Nucleus accumbens (tissue), 56 donors: ENCODE measurements around the gene PRDX3.
"Not testable (repeated sequence)": the region's sequence is repeated elsewhere in the genome, so short reads cannot be mapped to it uniquely, and the experiment has no call there.

Experiments
- DNase-seq, 56 donors: peaks; one replicate each; lab custom pipeline; 2025; lab: John Stamatoyannopoulos, UW

PRDX3 gene

GRCh38 chr10:119166118-119166500 is 12.5 kb downstream of the PRDX3 start:
- no peak for DNase-seq

- peak in 55 of 56 donors; percentile 23 to 95 (median 83) for DNase-seq
Measured at GRCh38 chr10:119165171-119166117, 13.2 kb downstream of the PRDX3 start, which contains the start of gene SFXN4. TSS of gene SFXN4 (minus strand) at chr10:119165714. CDS start at chr10:119165647, 67 bp downstream.

DNA sequence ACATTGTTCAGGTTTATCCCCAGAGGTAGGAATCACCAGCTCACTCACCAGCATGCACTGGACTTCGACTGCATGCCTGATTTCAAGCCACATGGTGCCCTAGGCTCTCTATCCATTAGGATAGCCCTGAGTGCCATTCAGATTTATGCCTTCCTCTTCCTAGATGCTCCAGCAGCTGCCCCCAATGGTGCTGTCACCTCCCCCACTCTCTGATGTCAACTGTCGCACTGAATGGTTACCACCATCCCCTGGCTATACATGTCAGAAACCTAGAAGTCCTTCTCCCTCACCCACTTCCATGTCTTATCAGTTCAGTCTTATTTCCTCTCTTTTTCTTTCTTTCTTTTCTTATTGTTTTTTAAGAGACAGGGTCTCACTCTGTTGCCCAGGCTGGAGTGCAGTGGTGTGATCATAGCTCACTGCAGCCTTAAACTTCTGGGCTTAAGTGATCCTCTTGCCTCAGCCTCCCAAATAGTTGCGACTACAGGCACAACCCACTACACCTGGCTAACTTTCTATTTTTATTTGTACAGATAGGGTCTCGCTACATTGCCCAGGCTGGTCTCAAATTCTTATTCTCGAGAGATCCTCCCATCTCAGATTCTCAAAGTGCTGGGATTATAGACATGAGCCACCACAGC is 16.0 kb downstream of the PRDX3 start:
- DNase-seq = no peak

- peak in 3 of 56 donors; percentile 7 to 11 (median 9) for DNase-seq
Measured at GRCh38 chr10:119161680-119162451, 16.7 kb downstream of the PRDX3 start.

DNA sequence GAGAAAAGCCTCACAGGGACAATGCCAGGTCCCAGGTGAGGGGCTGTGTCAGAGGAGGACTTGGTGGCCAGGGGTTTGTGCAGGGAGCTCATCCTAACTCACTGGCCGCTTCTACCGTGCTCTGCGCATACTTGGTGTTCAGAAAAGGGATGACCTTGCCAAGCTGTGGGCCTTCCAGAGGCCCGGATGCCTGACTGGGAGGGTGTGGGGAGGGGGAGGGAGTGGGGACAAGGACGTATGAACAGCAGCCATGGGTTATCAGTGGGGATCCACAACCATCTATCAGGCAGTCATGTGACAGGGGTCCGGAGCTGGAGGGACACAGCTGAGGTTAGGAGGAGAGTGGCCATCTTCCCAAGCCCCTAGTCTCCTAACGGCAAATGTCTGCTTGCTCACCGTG is 19.3 kb downstream of the PRDX3 start:
- no peak for DNase-seq

DNA sequence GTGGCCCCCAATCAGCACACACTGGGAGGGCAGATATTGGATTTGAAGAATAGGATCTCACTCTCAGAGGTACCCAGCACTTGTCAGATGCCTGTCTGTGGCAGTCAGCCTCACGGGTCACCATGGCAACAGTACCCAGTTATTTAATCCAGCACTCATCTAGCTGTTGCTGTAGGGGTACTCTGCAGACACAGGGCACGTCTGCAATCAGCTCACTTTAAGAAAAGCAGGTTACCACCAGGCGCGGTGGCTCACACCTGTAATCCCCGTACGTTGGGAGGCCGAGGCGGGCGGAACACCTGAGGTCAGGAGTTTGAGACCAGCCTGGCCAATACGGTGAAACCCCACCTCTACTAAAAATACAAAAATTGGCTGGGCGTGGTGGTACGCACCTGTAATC is 25.0 kb downstream of the PRDX3 start:
- DNase-seq = peak in 2 of 56 donors; percentile 9 to 11

DNA sequence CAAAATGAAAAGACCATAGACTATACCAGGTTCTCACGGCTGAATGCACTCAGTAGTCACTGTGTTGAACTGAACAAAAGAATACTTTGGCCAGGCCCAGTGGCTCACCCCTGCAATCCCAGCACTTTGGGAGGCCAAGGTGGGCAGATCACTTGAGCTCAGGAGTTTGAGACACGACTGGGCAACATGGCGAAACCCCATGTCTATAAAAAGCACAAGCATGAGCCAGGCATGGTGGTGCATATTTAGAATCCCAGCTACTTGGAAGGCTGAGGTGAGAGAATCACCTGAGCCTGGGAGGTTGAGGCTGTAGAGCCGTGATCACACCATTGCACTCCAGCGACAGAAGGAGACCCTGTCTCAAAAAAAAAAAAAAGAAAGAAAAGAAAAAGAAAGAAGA is 25.6 kb downstream of the PRDX3 start:
- DNase-seq = no peak

GRCh38 chr10:119151601-119152000 is 27.0 kb downstream of the PRDX3 start:
- DNase-seq = not testable (repeated sequence)

- no peak for DNase-seq
Measured at GRCh38 chr10:119149729-119150128, 28.9 kb downstream of the PRDX3 start.

GRCh38 chr10:119149157-119149556 is 29.5 kb downstream of the PRDX3 start:
- no peak for DNase-seq

GRCh38 chr10:119143657-119144056 is 35.0 kb downstream of the PRDX3 start:
- no peak for DNase-seq

DNA sequence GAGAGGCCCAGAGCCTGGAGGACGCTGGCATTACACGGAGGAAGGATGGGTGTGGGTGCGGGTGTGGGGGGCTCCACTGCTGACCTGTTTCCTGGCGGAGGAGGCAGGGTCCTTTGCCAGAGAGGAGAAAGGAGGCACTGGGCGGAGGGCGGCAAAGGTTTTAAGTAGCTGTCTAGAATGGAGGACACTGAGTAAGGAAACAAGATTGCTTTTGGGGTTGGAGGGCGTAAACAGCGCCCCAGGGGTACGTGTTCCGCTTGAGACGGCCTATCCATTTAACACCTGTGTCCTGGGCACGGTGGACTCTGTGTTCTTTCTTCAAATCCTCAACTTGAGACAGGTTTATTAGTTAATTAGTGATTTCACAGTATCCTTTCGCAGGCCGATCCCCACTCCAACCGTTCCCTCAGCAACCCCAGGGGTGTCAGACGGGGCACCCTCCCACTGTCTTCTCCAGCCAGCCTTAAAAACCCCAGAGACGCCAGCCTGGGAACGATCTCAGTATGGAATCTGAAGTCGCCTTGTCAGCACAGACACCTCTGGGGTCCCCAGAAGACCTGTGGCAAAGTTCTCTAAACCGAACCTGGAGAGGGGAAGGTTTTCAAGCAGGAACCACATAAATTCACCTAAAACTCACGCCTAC is 37.9 kb downstream of the PRDX3 start:
- DNase-seq = no peak

DNA sequence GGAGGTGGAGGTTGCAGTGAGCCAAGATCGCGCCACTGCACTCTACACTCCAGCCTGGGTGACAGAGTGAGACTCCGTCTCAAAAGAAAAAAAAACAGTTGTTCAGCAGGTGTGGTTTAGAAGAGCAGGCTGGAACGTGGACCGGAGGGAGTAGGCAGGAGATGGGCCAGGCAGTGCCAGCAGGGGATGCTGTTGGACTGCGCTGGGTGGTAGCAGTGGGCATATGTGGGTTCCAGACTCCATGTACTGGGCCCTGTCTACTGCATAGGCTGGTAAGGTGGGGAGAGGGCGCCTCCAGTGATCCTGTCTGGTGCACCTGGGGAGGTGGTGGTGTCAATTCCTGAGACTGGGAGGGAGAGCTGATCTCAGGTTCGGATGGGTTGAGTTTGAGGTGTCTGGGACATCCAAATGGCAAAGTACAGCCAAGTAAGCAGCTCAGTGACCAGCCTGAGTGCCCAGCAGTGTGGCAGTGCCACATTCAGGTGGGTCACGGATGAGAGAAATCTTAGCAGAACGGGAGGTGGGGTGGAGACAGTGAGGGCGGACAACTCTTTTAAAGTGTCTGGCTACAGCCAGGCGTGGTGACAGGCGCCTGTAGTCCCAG is 39.0 kb downstream of the PRDX3 start:
- peak in 8 of 56 donors; percentile 5 to 28 (median 11) for DNase-seq

DNA sequence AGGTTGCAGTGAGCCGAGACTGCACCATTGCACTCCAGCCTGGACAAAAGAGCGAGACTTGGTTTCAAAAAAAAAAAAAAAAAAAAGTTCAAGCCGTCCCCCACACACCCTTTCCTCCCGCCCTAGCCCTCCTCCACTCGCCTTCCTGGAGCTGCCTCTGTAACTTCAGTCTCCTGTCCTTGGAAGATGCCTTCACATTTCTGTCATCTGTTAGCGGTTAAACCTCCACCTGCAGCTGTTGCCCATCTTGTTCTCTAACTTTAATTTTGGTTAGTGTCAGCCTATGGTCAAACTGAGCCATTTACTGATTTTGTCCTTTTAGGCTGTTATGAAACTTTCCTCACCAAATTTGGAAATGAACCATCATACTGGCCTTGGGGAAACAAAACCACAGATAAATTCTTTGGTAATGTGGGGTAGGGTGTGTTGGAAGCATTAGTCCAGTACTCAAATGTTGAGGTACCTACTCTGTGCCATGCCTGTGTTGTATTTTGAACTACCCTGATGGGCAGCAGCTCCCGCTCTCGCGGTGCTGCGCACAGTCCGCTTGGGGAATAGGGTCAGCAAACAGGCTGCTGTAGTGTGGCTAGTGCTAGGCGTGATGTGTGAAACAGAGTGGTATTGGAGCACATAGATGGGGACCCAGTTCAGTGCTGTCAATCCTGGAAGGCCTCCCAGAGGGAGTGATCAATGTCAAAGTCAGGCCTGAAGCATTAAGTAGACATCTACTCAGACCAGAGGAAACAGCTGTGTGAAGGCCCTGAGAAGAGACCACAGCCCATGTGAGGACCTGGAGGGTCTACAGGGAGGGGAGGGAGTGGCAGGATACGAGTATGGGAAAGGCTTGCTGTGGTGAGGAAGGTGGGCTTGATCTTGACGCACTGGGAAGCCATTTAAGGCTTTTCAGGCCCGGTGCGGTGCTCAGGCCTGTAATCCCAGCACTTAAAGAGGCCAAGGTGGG is 40.0 kb downstream of the PRDX3 start:
- no peak for DNase-seq

GRCh38 chr10:119137878-119138277 is 40.7 kb downstream of the PRDX3 start:
- DNase-seq = not testable (repeated sequence)

DNA sequence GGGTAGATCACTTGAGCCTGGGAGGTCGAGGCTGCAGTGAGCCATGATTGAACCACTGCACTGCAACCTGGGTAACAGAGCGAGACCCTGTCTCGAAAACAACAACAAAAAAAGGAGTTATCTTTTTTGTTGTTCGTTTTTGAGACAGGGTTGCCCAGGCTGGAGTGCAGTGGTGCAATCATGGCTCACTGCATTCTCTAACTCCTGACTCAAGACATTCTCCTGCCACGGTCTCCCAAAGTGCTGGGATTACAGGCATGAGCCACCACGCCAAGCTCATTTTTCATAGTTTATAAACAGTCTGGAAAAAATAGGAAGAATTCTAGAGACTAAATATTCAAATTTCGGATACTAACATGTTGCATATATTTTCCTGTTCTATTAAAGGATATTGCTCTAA is 42.5 kb downstream of the PRDX3 start:
- DNase-seq = no peak

GRCh38 chr10:119135513-119135881 is 43.1 kb downstream of the PRDX3 start:
- no peak for DNase-seq

DNA sequence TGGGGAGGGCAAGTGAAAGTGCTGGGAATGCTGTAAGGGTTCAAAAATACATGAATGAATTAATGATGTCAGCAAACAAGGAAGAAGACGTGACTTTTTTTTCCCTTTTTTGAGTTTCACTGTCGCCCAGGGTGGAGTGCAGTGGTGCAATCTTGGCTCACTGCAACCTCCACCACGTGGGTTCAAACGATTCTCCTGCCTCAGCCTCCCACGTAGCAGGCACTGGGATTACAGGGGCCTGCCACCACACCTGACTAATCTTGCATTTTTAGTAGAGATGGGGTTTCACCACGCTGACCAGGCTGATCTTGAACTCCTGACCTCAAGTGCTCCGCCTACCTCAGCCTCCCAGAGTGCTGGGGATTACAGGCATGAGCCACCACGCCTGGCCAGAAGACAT is 44.7 kb downstream of the PRDX3 start:
- DNase-seq = no peak
